Mucosa of rectum (tissue), 2 donors: ENCODE measurements around the gene ACSM6.
"Not testable (repeated sequence)": the region's sequence is repeated elsewhere in the genome, so short reads cannot be mapped to it uniquely, and the experiment has no call there.

Source experiments
- H3K27ac ChIP-seq, 2 donors: one replicate each; pipeline ENCODE4 v1.7.0; 2013; ENCODE audit warnings: inconsistent platforms in 2 of 2, low read depth in 2 of 2, low read length in 2 of 2
- H3K27me3 ChIP-seq, 2 donors: one replicate each; pipeline ENCODE4 v1.7.0; 2013; ENCODE audit warnings: low read length in 2 of 2; ENCODE audit not compliant: control insufficient read depth in 2 of 2, insufficient read depth in 2 of 2
- H3K36me3 ChIP-seq, 2 donors: one replicate each; pipeline ENCODE4 v1.7.0; 2013; ENCODE audit warnings: low read length in 2 of 2; ENCODE audit not compliant: control insufficient read depth in 2 of 2, insufficient read depth in 2 of 2
- H3K4me1 ChIP-seq, 2 donors: one replicate each; pipeline ENCODE4 v1.7.0; 2013; ENCODE audit warnings: low read length in 2 of 2, mild to moderate bottlenecking in 1 of 2; ENCODE audit not compliant: control insufficient read depth in 2 of 2, insufficient read depth in 2 of 2
- H3K4me3 ChIP-seq, 2 donors: one replicate each; pipeline ENCODE4 v1.7.0; 2013; ENCODE audit warnings: low read length in 2 of 2
- H3K9ac ChIP-seq, 2 donors: one replicate each; pipeline ENCODE4 v1.7.0; 2013; ENCODE audit warnings: low read length in 2 of 2, low read depth in 1 of 2, mild to moderate bottlenecking in 1 of 2
- H3K9me3 ChIP-seq, 2 donors: one replicate each; pipeline ENCODE4 v1.7.0; 2013; ENCODE audit warnings: low read length in 2 of 2; ENCODE audit not compliant: control insufficient read depth in 2 of 2
- donor health status: healthy.
- donor health status: Normal muscosa, but diverticular disease.

The ACSM6 gene

GRCh38 chr10:95181726-95182125, 12.3 kb upstream of the ACSM6 start:
- no peaks in the 10 kb centered on the region for H3K27me3 ChIP-seq
- H3K4me3 ChIP-seq, result no peak overlapping the region
- H3K4me1 ChIP-seq, result peaks cover 0 to 6% of the 10 kb centered on the region in 2 donors
- no peaks in the 10 kb centered on the region for H3K9me3 ChIP-seq
- no peak overlapping the region for H3K27ac ChIP-seq
- H3K9ac ChIP-seq, result no peak overlapping the region
- no peaks in the 10 kb centered on the region for H3K36me3 ChIP-seq

GRCh38 chr10:95183271-95184230, 10.5 kb upstream of the ACSM6 start:
- Histone ChIP-seq H3K9me3 (no peaks in the 10 kb centered on the region), H3K27ac (peak overlapping the region; percentile 75 to 81), H3K27me3 (no peaks in the 10 kb centered on the region), H3K36me3 (no peaks in the 10 kb centered on the region), H3K4me3 (peak overlapping the region; percentile 81 to 85), H3K4me1 (peaks cover 0 to 6% of the 10 kb centered on the region in 2 donors), H3K9ac (peak overlapping the region; percentile 73 to 93)

GRCh38 chr10:95187617-95188016, 6.4 kb upstream of the ACSM6 start:
- Histone ChIP-seq H3K36me3 (no peaks in the 10 kb centered on the region), H3K4me1 (peaks cover 0 to 4% of the 10 kb centered on the region in 2 donors), H3K9ac (no peak overlapping the region), H3K9me3 (no peaks in the 10 kb centered on the region), H3K27ac (no peak overlapping the region), H3K27me3 (no peaks in the 10 kb centered on the region), H3K4me3 (no peak overlapping the region)

GRCh38 chr10:95188593-95188992, 5.4 kb upstream of the ACSM6 start:
- no peaks in the 10 kb centered on the region for H3K36me3 ChIP-seq
- H3K9ac ChIP-seq, result no peak overlapping the region
- no peaks in the 10 kb centered on the region for H3K27me3 ChIP-seq
- no peak overlapping the region for H3K27ac ChIP-seq
- H3K4me3 ChIP-seq, result no peak overlapping the region
- H3K9me3 ChIP-seq, result no peaks in the 10 kb centered on the region
- H3K4me1 ChIP-seq, result peaks cover 0 to 4% of the 10 kb centered on the region in 2 donors

DNA sequence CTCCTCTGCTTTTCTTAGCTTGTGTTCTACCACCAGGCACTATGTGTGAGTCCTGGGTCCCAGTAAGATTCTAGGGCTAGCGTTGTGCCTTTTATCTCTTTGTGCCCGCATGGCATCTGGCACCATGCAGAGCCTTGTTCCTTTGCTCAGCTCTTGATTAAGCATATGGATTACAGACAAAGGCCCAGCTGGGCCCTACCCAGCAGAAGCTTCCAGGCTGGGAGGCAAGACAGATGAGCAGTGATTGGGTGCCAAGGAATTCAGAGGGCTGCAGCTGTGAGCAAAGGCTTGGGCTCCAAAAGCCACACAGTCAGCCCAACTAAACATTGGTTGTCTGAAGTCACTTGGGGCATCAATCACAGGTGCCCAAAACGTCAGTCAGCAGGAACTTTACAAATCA, 2.0 kb downstream of the ACSM6 start:
- H3K9ac ChIP-seq, result no peak overlapping the region
- H3K27ac ChIP-seq, result no peak overlapping the region
- H3K36me3 ChIP-seq, result no peaks in the 10 kb centered on the region
- no peak overlapping the region for H3K4me3 ChIP-seq
- H3K4me1 ChIP-seq, result no peaks in the 10 kb centered on the region
- H3K27me3 ChIP-seq, result no peaks in the 10 kb centered on the region
- no peaks in the 10 kb centered on the region for H3K9me3 ChIP-seq

GRCh38 chr10:95201736-95202135, 7.7 kb downstream of the ACSM6 start:
- no peaks in the 10 kb centered on the region for H3K27me3 ChIP-seq
- H3K36me3 ChIP-seq, result no peaks in the 10 kb centered on the region
- no peaks in the 10 kb centered on the region for H3K4me1 ChIP-seq
- no peak overlapping the region for H3K9ac ChIP-seq
- H3K27ac ChIP-seq, result no peak overlapping the region
- H3K4me3 ChIP-seq, result no peak overlapping the region
- H3K9me3 ChIP-seq, result no peaks in the 10 kb centered on the region

DNA sequence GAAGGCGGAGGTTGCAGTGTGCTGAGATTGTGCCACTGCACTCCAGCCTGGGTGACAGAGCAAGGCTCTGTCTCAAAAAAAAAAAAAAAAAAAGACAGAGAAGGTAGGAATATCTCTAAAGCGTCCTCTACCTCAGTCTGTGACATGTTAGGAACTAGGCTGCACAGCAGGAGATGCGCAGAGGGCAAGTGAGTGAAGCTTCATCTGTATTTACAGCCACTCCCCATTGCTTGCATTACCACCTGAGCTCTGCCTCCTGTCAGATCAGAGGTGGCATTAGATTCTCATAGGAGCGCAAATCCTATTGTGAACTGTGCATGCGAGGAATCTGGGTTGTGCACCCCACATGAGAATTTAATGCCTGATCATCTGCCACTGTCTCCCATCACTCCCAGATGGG, 8.8 kb downstream of the ACSM6 start:
- not testable (repeated sequence) for H3K4me1 ChIP-seq, H3K27ac ChIP-seq, H3K36me3 ChIP-seq, H3K27me3 ChIP-seq, H3K4me3 ChIP-seq, H3K9me3 ChIP-seq, H3K9ac ChIP-seq

GRCh38 chr10:95208702-95209391, 14.8 kb downstream of the ACSM6 start:
- H3K36me3 ChIP-seq, result no peaks in the 10 kb centered on the region
- no peaks in the 10 kb centered on the region for H3K27me3 ChIP-seq

DNA sequence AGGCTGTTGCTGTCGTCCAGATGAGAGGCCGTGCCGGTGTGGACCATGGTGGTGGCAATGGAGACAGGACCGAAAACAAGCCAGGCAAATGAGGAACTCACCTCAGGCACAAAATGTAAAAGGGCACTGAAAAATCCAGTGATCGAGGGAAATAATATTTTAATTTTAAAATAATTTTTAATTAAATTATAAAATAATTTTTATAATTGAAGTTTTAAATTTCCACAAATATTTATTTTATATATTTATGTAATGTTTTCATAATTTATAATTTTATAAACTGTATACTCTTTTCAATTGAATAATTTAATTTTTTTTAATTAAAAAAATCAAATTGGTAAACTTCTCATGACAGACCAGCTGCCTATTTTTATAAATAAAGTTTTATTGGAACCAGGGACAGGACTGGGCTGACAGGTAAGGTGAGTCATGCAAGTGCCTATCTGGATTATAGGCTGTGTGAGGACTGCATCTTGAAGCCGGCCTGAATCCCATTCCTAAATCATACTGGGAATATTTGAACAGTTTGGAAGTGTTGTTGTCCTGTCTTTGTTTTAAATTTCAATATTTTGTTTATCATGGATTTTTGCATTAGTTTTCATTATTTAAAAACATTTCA, 15.6 kb downstream of the ACSM6 start:
- Histone ChIP-seq H3K9ac (no peak overlapping the region), H3K36me3 (no peaks in the 10 kb centered on the region), H3K4me1 (no peaks in the 10 kb centered on the region), H3K27ac (no peak overlapping the region), H3K9me3 (no peaks in the 10 kb centered on the region), H3K4me3 (no peak overlapping the region), H3K27me3 (no peaks in the 10 kb centered on the region)

More at GRCh38 chr10:95208702-95209391, 14.8 kb downstream of the ACSM6 start:
- Histone ChIP-seq H3K9ac (no peak overlapping the region), H3K4me1 (no peaks in the 10 kb centered on the region), H3K4me3 (no peak overlapping the region), H3K27ac (no peak overlapping the region), H3K9me3 (no peaks in the 10 kb centered on the region)
